ENCODE measurements around the gene CST9.

DNA sequence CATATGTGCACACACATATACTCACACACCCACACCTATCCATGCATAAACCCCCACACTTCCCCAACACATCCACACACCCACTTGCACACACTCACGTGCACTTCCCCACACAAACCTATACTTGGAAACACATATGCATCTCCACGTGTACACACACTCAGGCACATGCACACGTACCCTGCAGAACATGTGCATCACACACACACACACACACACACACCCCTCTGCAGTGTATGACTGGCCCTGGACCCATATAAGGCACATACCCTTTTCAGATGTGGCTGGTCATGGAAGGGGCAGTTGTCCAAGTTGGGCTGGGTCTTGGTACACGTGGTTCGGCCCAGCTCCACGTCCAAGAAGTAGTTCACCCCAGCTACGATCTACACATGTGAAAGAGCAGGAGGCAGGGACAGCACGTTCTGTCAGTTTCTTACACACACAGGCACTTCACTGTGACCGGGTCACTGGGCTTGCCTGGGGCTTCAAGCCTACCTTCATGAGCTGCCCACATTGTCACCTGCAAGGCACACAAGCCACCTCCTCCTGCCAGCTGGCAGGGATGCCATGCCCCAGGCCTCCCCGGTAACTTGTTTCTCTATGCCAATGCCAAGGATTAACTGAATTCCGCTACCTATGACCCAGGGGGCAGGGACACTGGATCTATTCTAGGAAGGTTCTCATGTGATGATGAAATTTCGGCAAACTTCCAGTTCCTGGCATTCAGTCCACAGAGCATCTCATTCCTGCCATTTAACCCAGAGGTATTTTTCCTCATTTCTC is 29.5 kb upstream of the CST9 start:
- TF ChIP-seq, protein P1, sequence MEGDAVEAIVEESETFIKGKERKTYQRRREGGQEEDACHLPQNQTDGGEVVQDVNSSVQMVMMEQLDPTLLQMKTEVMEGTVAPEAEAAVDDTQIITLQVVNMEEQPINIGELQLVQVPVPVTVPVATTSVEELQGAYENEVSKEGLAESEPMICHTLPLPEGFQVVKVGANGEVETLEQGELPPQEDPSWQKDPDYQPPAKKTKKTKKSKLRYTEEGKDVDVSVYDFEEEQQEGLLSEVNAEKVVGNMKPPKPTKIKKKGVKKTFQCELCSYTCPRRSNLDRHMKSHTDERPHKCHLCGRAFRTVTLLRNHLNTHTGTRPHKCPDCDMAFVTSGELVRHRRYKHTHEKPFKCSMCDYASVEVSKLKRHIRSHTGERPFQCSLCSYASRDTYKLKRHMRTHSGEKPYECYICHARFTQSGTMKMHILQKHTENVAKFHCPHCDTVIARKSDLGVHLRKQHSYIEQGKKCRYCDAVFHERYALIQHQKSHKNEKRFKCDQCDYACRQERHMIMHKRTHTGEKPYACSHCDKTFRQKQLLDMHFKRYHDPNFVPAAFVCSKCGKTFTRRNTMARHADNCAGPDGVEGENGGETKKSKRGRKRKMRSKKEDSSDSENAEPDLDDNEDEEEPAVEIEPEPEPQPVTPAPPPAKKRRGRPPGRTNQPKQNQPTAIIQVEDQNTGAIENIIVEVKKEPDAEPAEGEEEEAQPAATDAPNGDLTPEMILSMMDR (IDR thresholded peaks at IDR 0.05; ENCODE audit: borderline replicate concordance, extremely low read depth, low read length, poor library complexity, severe bottlenecking) = no peak
- no peak for TF ChIP-seq EZH2 (IDR thresholded peaks at IDR 0.05; ENCODE audit: borderline replicate concordance, low read depth, low read length, severe bottlenecking)

Data from DND-41 (cell line).